ENCODE data around the gene CHCHD1. TPM values are rescaled to one million over a fixed set of nuclear protein-coding genes. Genes with fewer than 3 reads are reported as not detected.

CHCHD1 gene
- total RNA-seq, 1 experiment from 2014 or later = 36.6 TPM

DNA sequence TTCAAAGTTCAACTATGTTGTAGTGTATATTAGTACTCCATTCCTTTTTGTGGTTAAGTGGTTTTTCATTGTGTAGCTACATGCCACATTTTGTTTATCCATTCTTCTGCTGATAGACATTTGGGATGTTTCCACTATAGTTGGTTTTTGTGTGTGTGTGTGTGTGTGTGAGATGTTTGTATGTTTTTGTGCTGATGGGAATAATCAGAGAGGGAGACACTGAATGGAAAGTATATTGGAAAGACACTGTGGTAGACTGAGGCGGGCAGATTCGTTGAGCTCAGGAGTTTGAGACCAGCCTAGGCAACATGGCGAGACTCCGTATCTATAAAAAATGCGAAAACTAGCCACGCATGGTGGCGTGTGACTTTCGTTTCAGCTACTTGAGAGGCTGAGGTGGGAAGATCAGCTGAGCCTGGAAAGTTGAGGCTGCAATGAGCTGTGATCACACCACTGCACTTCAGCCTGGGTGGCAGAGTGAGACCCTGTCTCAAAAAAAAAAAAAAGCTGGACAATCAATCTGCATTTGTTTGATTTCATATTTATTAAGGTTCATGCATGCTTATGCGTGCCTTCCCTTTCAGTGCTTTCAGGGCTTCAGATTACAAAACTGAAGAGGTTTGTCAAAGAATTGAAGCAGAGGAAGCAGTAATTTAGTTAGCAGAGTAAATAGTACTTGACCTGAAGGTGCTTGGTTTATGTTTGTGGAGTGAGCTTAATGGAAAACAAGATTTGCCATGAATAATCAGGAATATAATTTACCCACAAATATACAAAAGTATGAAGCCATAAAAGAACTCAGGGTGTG, 22.9 kb upstream of the CHCHD1 start:
- no peak for TF ChIP-seq EGR1 (IDR thresholded peaks at IDR 0.05; ENCODE audit: low read depth)
- TF ChIP-seq, protein P1, sequence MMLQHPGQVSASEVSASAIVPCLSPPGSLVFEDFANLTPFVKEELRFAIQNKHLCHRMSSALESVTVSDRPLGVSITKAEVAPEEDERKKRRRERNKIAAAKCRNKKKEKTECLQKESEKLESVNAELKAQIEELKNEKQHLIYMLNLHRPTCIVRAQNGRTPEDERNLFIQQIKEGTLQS (IDR thresholded peaks at IDR 0.05) = no peak
- no peak for TF ChIP-seq SRF (IDR thresholded peaks at IDR 0.05; ENCODE audit: low read depth)
- TF ChIP-seq, protein P2, sequence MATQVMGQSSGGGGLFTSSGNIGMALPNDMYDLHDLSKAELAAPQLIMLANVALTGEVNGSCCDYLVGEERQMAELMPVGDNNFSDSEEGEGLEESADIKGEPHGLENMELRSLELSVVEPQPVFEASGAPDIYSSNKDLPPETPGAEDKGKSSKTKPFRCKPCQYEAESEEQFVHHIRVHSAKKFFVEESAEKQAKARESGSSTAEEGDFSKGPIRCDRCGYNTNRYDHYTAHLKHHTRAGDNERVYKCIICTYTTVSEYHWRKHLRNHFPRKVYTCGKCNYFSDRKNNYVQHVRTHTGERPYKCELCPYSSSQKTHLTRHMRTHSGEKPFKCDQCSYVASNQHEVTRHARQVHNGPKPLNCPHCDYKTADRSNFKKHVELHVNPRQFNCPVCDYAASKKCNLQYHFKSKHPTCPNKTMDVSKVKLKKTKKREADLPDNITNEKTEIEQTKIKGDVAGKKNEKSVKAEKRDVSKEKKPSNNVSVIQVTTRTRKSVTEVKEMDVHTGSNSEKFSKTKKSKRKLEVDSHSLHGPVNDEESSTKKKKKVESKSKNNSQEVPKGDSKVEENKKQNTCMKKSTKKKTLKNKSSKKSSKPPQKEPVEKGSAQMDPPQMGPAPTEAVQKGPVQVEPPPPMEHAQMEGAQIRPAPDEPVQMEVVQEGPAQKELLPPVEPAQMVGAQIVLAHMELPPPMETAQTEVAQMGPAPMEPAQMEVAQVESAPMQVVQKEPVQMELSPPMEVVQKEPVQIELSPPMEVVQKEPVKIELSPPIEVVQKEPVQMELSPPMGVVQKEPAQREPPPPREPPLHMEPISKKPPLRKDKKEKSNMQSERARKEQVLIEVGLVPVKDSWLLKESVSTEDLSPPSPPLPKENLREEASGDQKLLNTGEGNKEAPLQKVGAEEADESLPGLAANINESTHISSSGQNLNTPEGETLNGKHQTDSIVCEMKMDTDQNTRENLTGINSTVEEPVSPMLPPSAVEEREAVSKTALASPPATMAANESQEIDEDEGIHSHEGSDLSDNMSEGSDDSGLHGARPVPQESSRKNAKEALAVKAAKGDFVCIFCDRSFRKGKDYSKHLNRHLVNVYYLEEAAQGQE (IDR thresholded peaks at IDR 0.05; ENCODE audit: low read depth) = no peak
- no peak for TF ChIP-seq EZH2phosphoT487 (IDR thresholded peaks at IDR 0.05; ENCODE audit: borderline replicate concordance)
- DNase-seq (ENCODE audit: low read depth, low spot score) (no peak), ATAC-seq (no peak)
- RAD21 ChIA-PET (ENCODE audit: low non-redundant PET in 1 of 2, low total read pairs in 2 of 2, uncharacterized antibody in 2 of 2, unreplicated experiment in 2 of 2) = no interaction called here
- H3K9ac ChIP-seq (ENCODE audit: low read length) = no peak overlapping the region
- H3K36me3 ChIP-seq (ENCODE audit: control insufficient read depth in 1 of 2, insufficient read depth in 2 of 2, low read length in 2 of 2) = peaks cover 29 to 31% of the 10 kb centered on the region in 2 experiments
- H4K20me1 ChIP-seq (ENCODE audit: insufficient read depth) = 0 out of 2 replicates have a peak, but pooled peaks cover 4% of the 10 kb centered on the region
- H3K4me3 ChIP-seq (replicated peaks in 1 of 2; ENCODE audit: low read depth in 1 of 2, low read length in 2 of 2) = no peak overlapping the region
- H3K4me2 ChIP-seq (ENCODE audit: low read length) = peak overlapping the region; percentile 15; the same call in 1 of the 2 replicates
- no peak overlapping the region for H3K27ac ChIP-seq (ENCODE audit: low read depth, low read length)
- H3K9me3 ChIP-seq (ENCODE audit: control insufficient read depth in 1 of 2, insufficient read depth in 1 of 2, low read depth in 1 of 2, low read length in 2 of 2) = no peaks in the 10 kb centered on the region
- BruUV-seq (replicated peaks) = no TSS peak
- intact Hi-C loops (cut with micrococcal nuclease) = no loop called here
- CTCF ChIA-PET = no interaction called here
- H2AFZ ChIP-seq (ENCODE audit: low read depth, low read length, poor library complexity, severe bottlenecking) = no peak overlapping the region
- H3K79me2 ChIP-seq (ENCODE audit: insufficient read depth, low read length) = peaks cover 13% of the 10 kb centered on the region
- H3K27me3 ChIP-seq (ENCODE audit: insufficient read depth, low read length) = no peaks in the 10 kb centered on the region
- no peaks in the 10 kb centered on the region for H3K9me2 ChIP-seq (ENCODE audit: insufficient read depth)
- POLR2A ChIA-PET = interaction anchor here (0.6 to 1.0 kb wide), 2 partner anchors 13 to 16 kb away, joined by 3 read pairs; no protein-coding TSS in a partner anchor
- H3K4me1 ChIP-seq (ENCODE audit: control insufficient read depth in 1 of 2, insufficient read depth in 2 of 2, low read length in 2 of 2) = peaks cover 0 to 41% of the 10 kb centered on the region in 2 experiments; a peak in 3 of 4 replicates
